ENCODE results near the gene CFB. TPM values are rescaled to one million over a fixed set of nuclear protein-coding genes. Genes with fewer than 3 reads are reported as not detected.

CFB gene
- total and polyA plus RNA-seq, 2 of the 13 experiments (the other 11 are each of a cell fraction or from before 2014, with no cell fraction given), result 171 to 513 TPM

DNA sequence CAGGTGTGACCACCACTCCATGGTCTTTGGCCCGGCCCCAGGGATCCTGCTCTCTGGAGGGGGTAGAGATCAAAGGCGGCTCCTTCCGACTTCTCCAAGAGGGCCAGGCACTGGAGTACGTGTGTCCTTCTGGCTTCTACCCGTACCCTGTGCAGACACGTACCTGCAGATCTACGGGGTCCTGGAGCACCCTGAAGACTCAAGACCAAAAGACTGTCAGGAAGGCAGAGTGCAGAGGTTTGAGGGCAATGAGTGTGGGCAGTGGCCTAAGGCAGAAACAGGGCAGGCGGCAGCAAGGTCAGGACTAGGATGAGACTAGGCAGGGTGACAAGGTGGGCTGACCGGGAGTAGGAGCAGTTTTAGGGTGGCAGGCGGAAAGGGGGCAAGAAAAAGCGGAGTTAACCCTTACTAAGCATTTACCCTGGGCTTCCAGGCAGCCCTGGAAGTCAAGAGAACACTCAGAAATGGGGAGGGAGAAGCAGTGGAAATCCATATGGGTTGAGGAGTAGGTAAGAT, 533 bp downstream of the CFB start (continued):
- TF ChIP-seq PTBP1 (IDR thresholded peaks at IDR 0.05; ENCODE audit: low read depth, low read length, poor library complexity, severe bottlenecking), result no peak
- 0 out of 2 replicates have a peak, but pooled peaks have one; percentile 95 for TF ChIP-seq ZNF737 (CRISPR knock-in tag; IDR thresholded peaks at IDR 0.05; ENCODE audit: borderline replicate concordance)
- no peak for TF ChIP-seq NR2C2 (CRISPR knock-in tag; IDR thresholded peaks at IDR 0.05; ENCODE audit: borderline replicate concordance)
- TF ChIP-seq RBAK (CRISPR knock-in tag; IDR thresholded peaks at IDR 0.05), result no peak
- peak; percentile 74; the same call in 1 of the 2 replicates for TF ChIP-seq TCF7 (IDR thresholded peaks at IDR 0.05; ENCODE audit: low read depth)
- TF ChIP-seq, protein P1, sequence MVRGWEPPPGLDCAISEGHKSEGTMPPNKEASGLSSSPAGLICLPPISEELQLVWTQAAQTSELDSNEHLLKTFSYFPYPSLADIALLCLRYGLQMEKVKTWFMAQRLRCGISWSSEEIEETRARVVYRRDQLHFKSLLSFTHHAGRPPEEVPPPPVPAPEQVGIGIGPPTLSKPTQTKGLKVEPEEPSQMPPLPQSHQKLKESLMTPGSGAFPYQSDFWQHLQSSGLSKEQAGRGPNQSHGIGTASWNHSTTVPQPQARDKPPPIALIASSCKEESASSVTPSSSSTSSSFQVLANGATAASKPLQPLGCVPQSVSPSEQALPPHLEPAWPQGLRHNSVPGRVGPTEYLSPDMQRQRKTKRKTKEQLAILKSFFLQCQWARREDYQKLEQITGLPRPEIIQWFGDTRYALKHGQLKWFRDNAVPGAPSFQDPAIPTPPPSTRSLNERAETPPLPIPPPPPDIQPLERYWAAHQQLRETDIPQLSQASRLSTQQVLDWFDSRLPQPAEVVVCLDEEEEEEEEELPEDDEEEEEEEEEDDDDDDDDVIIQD (CRISPR knock-in tag; IDR thresholded peaks at IDR 0.05; ENCODE audit: low read depth), result no peak
- no peak for TF ChIP-seq RXRA (CRISPR knock-in tag; IDR thresholded peaks at IDR 0.05)
- no peak for TF ChIP-seq ZSCAN21 (CRISPR knock-in tag; IDR thresholded peaks at IDR 0.05; ENCODE audit: borderline replicate concordance)
- no peak for TF ChIP-seq ZNF484 (CRISPR knock-in tag; IDR thresholded peaks at IDR 0.05; ENCODE audit: borderline replicate concordance, low read depth)
- peak; percentile 6; the same call in 1 of the 2 replicates for TF ChIP-seq FOSL2 (CRISPR knock-in tag; IDR thresholded peaks at IDR 0.05)
- TF ChIP-seq HNRNPL (IDR thresholded peaks at IDR 0.05; ENCODE audit: low read depth, low read length), result no peak
- no peak for TF ChIP-seq ZNF225 (CRISPR knock-in tag; IDR thresholded peaks at IDR 0.05)
- TF ChIP-seq DR1 (CRISPR knock-in tag; IDR thresholded peaks at IDR 0.05), result no peak
- TF ChIP-seq FOXP4 (CRISPR knock-in tag; IDR thresholded peaks at IDR 0.05), result no peak
- peak; percentile 28; the same call in 1 of the 2 replicates for TF ChIP-seq ESRRA (CRISPR knock-in tag; IDR thresholded peaks at IDR 0.05; ENCODE audit: low read depth)
- TF ChIP-seq ZNF230 (CRISPR knock-in tag; IDR thresholded peaks at IDR 0.05), result no peak; the same call in 1 of the 2 replicates
- TF ChIP-seq PAX8 (CRISPR knock-in tag; IDR thresholded peaks at IDR 0.05; ENCODE audit: borderline replicate concordance), result no peak
- 0 out of 2 replicates have a peak, but pooled peaks have one; percentile 0 for TF ChIP-seq ZBTB20 (CRISPR knock-in tag; IDR thresholded peaks at IDR 0.05; ENCODE audit: borderline replicate concordance, low read depth)
- TF ChIP-seq, protein P2, sequence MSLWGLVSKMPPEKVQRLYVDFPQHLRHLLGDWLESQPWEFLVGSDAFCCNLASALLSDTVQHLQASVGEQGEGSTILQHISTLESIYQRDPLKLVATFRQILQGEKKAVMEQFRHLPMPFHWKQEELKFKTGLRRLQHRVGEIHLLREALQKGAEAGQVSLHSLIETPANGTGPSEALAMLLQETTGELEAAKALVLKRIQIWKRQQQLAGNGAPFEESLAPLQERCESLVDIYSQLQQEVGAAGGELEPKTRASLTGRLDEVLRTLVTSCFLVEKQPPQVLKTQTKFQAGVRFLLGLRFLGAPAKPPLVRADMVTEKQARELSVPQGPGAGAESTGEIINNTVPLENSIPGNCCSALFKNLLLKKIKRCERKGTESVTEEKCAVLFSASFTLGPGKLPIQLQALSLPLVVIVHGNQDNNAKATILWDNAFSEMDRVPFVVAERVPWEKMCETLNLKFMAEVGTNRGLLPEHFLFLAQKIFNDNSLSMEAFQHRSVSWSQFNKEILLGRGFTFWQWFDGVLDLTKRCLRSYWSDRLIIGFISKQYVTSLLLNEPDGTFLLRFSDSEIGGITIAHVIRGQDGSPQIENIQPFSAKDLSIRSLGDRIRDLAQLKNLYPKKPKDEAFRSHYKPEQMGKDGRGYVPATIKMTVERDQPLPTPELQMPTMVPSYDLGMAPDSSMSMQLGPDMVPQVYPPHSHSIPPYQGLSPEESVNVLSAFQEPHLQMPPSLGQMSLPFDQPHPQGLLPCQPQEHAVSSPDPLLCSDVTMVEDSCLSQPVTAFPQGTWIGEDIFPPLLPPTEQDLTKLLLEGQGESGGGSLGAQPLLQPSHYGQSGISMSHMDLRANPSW (CRISPR knock-in tag; IDR thresholded peaks at IDR 0.05; ENCODE audit: borderline replicate concordance), result no peak
- no peak for TF ChIP-seq ZNF44 (CRISPR knock-in tag; IDR thresholded peaks at IDR 0.05)
- no peak for TF ChIP-seq MEIS2 (CRISPR knock-in tag; IDR thresholded peaks at IDR 0.05)
- no peak for TF ChIP-seq POLR2A (IDR thresholded peaks at IDR 0.05; ENCODE audit: insufficient read depth in 1 of 2, low read depth in 2 of 2, low read length in 2 of 2)
- 0 out of 2 replicates have a peak, but pooled peaks have one; percentile 79 for TF ChIP-seq ZNF558 (CRISPR knock-in tag; IDR thresholded peaks at IDR 0.05; ENCODE audit: borderline replicate concordance)
- TF ChIP-seq ZFP41 (CRISPR knock-in tag; IDR thresholded peaks at IDR 0.05; ENCODE audit: borderline replicate concordance), result no peak
- TF ChIP-seq FOXA3 (CRISPR knock-in tag; IDR thresholded peaks at IDR 0.05), result no peak
- no peak for TF ChIP-seq SP1 (IDR thresholded peaks at IDR 0.05)
- no peak for TF ChIP-seq SP1 (CRISPR knock-in tag; IDR thresholded peaks at IDR 0.05)
